ENCODE data around the gene TAF1D.

Gene TAF1D

GRCh38 chr11:93735627-93736026 lies 5.7 kb downstream of the TAF1D start:
- TF ChIP-seq TAF1 (IDR thresholded peaks at IDR 0.05; ENCODE audit: borderline replicate concordance, insufficient read depth, low read length) (no peak), POLR2AphosphoS5 (IDR thresholded peaks at IDR 0.05; ENCODE audit: low read depth, low read length) (peak; percentile 4; the same call in 1 of the 2 replicates)

DNA sequence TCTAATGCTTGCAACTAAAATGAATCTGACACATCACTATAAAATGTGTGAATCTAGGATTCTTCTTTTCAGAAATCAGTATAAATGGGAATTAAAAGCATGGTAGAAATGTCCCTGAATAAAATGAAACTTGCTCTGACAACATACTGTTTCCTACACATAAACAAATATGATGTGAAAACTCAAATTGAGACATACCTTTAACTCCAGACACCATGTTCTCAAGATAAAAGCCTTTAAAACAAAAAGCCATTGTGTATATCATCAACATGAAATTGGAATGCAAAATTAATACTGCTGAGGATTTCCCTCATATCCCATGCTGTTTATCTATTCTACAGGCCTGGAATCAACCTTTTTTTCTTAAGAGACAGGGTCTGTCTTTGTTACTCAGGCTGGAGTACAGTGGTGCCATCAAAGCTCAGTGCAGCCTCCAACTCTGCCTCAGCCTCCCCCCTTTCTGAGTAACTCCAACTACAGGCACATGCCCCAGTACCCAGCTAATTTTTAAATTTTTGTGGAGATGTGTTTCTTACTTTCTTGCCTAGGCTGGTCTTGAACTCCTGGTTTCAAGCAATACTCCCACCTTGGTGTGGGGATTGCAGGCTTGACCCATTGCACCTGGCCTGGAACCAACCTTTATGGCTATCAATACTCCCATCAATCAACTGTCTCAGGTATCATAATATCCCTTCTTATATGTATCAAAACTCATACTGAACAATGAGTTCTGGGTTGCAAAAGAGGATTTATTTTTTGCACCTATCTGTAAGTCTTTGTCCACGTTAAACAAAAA lies 6.7 kb downstream of the TAF1D start:
- TF ChIP-seq SIN3A (IDR thresholded peaks at IDR 0.05; ENCODE audit: borderline replicate concordance, insufficient read depth, low read length) (no peak), TAF1 (IDR thresholded peaks at IDR 0.05; ENCODE audit: borderline replicate concordance, insufficient read depth, low read length) (no peak), FOXP2 (optimal IDR thresholded peaks at IDR 0.05; ENCODE audit: borderline replicate concordance, extremely low read depth, extremely low read length, insufficient read depth) (no peak)

DNA sequence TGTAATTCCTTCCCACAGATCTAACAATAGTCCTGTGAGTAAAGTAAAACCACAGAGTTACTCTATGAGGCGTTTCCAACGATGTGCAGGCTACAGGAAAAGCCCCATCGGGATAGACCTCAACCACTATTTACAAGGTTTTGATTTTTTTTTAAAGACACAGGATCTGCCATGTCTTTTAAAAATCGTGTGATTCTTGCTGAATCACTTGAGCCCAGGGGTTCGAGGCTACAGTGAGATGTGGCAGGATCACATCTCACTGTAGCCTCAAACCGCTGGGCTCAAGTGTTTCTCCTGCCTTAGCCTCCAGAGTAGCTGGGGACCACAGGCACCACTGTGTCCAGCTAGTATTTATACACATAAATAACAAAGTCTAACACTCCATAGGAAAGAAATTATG lies 7.8 kb downstream of the TAF1D start:
- TF ChIP-seq SIN3A (IDR thresholded peaks at IDR 0.05; ENCODE audit: borderline replicate concordance, insufficient read depth, low read length) (no peak), POLR2AphosphoS5 (IDR thresholded peaks at IDR 0.05; ENCODE audit: low read depth, low read length) (no peak; the same call in 1 of the 2 replicates), TAF1 (IDR thresholded peaks at IDR 0.05; ENCODE audit: borderline replicate concordance, insufficient read depth, low read length) (no peak), FOXP2 (optimal IDR thresholded peaks at IDR 0.05; ENCODE audit: borderline replicate concordance, extremely low read depth, extremely low read length, insufficient read depth) (no peak)
- TF ChIP-seq, protein P1, sequence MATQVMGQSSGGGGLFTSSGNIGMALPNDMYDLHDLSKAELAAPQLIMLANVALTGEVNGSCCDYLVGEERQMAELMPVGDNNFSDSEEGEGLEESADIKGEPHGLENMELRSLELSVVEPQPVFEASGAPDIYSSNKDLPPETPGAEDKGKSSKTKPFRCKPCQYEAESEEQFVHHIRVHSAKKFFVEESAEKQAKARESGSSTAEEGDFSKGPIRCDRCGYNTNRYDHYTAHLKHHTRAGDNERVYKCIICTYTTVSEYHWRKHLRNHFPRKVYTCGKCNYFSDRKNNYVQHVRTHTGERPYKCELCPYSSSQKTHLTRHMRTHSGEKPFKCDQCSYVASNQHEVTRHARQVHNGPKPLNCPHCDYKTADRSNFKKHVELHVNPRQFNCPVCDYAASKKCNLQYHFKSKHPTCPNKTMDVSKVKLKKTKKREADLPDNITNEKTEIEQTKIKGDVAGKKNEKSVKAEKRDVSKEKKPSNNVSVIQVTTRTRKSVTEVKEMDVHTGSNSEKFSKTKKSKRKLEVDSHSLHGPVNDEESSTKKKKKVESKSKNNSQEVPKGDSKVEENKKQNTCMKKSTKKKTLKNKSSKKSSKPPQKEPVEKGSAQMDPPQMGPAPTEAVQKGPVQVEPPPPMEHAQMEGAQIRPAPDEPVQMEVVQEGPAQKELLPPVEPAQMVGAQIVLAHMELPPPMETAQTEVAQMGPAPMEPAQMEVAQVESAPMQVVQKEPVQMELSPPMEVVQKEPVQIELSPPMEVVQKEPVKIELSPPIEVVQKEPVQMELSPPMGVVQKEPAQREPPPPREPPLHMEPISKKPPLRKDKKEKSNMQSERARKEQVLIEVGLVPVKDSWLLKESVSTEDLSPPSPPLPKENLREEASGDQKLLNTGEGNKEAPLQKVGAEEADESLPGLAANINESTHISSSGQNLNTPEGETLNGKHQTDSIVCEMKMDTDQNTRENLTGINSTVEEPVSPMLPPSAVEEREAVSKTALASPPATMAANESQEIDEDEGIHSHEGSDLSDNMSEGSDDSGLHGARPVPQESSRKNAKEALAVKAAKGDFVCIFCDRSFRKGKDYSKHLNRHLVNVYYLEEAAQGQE (IDR thresholded peaks at IDR 0.05; ENCODE audit: insufficient read depth in 1 of 2, low read depth in 2 of 2, low read length in 2 of 2) = no peak

DNA sequence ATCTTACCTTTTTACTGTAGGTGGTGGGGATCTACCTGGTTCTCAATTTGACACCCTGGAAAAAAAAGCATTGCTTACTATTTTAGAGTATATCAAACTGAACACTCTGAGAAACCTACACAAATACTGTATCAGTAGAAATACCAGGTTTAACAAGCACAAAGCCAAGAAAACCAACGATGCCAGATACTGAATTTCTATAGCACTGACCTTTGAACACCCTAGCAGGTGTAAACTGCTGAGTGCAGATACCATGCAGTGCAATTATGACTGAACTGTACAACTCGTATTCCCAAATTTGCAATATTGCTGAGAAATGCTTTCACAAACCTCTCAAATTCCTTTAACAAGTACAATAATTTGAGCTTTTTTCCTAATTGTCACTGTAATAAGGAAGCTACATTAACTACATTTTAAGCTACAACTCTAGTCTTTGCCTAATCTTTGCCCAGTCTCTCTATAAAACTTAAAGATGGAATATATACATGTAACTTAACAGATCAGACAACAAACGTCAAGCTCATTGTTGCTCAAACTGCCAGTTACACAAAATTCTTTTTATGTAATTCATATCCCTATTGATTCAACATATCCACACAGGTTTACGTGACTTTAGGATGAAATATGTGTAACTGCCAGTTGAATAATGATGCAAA lies 8.9 kb downstream of the TAF1D start:
- TF ChIP-seq FOXP2 (optimal IDR thresholded peaks at IDR 0.05; ENCODE audit: borderline replicate concordance, extremely low read depth, extremely low read length, insufficient read depth) (no peak), SIN3A (IDR thresholded peaks at IDR 0.05; ENCODE audit: borderline replicate concordance, insufficient read depth, low read length) (no peak), POLR2AphosphoS5 (IDR thresholded peaks at IDR 0.05; ENCODE audit: low read depth, low read length) (peak; percentile 32; the same call in 1 of the 2 replicates)

DNA sequence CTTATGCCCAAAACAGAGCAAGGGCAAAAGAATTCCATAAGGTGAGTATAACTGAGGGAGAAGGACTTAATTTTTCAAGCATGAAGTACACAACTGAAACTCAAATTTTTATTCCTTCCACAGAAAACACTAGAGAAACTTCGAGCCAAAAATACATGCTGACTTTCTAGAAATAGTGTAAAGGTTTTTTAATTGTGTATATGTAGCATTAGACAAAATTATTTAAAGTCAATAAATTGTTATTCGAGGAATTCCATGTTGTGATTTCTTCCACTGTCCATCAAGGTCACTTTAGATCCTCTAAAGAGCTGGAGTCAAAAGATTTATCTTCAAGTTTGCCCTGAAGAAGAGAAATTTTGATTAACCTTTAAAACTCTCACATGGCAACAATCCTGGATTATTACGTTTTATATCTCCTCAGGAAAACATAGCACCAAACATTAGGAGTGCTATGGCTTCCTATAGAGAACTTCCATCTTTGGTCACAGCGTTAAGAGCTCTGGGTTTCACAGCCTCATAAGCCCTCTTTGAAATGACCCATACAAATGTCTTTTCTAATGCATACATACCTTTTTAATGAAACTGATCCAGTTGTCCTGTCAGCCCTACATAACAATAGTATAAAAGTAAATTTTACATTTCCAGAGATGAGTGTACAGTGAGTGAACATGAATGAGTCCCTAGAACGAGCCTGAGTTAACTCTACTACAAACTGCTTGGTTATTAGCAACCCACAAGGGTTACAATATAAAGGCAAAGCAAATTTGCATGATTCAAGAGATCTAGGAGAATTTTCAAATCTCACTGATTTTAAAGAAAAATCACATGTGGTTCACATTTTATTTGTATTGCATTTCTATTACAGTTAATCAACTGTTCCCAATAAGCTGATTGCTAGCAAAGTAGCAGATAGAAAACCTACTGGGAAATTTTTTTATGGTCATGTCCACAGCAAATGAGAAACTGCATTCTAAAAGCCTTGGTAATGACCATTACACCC lies 10.9 kb downstream of the TAF1D start:
- TF ChIP-seq POLR2AphosphoS5 (IDR thresholded peaks at IDR 0.05; ENCODE audit: low read depth, low read length) = peak; percentile 57; the same call in 1 of the 2 replicates
- TF ChIP-seq, protein P1 (IDR thresholded peaks at IDR 0.05; ENCODE audit: insufficient read depth in 1 of 2, low read depth in 2 of 2, low read length in 2 of 2) = no peak

GRCh38 chr11:93729129-93729616 lies 12.1 kb downstream of the TAF1D start:
- TF ChIP-seq TAF1 (IDR thresholded peaks at IDR 0.05; ENCODE audit: borderline replicate concordance, insufficient read depth, low read length) = no peak
- TF ChIP-seq POLR2AphosphoS5 (IDR thresholded peaks at IDR 0.05; ENCODE audit: low read depth, low read length) = peak; percentile 68
- TF ChIP-seq FOXP2 (optimal IDR thresholded peaks at IDR 0.05; ENCODE audit: borderline replicate concordance, extremely low read depth, extremely low read length, insufficient read depth) = no peak
- TF ChIP-seq, protein P1 (IDR thresholded peaks at IDR 0.05; ENCODE audit: insufficient read depth in 1 of 2, low read depth in 2 of 2, low read length in 2 of 2) = no peak
- TF ChIP-seq SIN3A (IDR thresholded peaks at IDR 0.05; ENCODE audit: borderline replicate concordance, insufficient read depth, low read length) = peak; percentile 26; the same call in 1 of the 2 replicates
